Stimulated activated CD4-positive, alpha-beta T cell treated with anti-CD3 and anti-CD28 coated beads, Interleukin-2, amount 100 ng/mL, for 4 hours (primary cell): ENCODE data around the gene TMEM161B.
"Not testable (repeated sequence)": the region's sequence is repeated elsewhere in the genome, so short reads cannot be mapped to it uniquely, and the experiment has no call there.

Source experiments
- DNase-seq: peaks from one replicate; pipeline ENCODE4 v3.0.0-alpha.2; 2020; ENCODE audit warnings: low read depth

The TMEM161B gene

DNA sequence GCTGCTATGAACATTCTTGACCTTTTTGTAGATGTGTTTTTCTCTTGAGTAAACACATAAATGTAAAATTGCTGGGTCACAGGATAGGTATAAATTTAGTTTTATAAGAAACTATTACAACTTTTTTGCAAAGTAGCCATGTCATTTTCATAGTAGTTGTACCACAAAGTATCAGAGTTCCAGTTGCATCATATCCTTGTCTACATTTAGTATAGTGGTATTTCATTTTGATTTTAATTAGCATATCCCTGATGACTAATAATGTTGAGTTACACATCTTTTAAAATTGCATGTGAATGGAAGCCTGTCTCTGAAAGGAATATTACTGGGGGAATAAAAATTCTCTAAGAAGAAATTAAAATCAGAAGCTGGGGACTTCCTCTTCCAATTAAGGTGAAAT is 85.4 kb downstream of the TMEM161B start:
- DNase-seq: no peak

DNA sequence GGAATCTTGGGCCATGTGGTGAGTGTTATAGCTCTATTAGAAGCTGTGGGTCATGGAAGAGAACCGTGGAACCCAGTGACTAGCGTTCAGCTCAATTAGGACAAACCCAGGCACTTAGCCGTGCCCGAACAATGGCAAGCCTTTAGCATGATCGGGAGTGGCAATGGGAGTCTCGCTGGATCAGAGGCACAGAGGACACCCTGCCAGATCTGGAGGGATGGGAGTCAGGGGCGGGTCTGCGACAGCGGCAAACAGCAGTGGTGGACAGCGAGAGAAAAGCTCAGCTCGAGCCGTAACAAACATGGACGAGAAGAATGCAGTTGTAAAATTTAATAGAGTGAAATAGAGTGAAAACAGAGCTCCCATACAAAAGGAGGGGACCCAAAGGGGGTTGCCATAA is 91.2 kb downstream of the TMEM161B start:
- DNase-seq: not testable (repeated sequence)

DNA sequence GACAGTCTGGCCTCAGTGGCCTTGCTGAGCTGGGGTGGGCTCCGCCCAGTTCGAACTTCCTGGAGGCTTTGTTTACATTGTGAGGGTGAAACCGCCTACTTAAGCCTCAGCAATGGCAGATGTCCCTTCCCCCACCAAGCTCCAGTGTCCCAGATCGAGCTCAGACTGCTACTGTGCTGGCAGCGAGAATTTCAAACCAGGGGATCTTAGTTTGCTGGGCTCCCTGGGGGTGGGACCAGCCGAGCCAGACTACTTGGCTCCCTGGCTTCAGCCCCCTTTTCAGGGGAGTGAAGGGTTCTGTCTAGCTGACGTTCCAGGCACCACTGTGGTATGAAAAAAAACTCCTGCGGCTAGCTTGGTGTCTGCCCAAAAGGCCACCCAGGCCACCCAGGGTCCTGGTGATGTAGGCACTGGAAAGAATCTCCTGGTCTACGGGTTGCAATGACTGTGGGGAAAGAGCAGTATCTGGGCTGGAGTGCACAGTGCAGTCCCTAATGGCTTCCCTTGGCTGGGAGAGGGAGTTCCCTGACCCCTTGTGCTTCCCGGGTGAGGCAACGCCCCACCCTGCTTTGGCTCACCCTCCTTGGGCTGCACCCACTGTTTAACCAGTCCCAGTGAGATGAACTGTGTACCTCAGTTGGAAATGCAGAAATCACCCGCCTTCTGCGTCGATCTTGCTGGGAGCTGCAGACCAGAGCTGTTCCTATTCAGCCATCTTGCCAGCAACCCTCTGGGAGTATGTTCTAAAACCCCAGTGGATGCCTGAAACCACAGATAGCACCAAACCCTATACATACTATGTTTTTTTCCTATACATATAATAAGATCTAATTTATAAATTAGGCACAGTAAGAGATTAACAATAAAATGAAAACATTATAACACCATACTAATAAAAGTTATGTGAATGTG is 95.5 kb downstream of the TMEM161B start:
- DNase-seq: no peak

DNA sequence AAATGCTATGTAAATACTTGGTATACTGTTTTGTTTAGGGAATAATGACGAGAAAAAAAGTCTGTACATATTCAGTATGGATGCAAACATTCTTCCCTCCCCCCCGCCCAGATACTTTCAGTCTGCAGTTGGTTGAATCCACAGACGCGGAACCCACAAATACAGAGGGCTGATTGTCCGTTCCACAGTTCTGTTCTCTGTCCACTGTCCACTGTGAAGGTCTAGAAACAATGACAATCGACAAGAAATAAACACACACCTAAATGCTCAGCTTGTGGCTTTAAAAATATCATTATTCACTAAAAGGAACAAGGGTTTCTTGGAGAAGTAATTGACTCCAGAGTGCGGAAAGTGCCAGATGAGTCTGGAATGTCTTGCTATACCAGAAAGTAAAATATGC is 109.1 kb downstream of the TMEM161B start:
- no peak for DNase-seq

DNA sequence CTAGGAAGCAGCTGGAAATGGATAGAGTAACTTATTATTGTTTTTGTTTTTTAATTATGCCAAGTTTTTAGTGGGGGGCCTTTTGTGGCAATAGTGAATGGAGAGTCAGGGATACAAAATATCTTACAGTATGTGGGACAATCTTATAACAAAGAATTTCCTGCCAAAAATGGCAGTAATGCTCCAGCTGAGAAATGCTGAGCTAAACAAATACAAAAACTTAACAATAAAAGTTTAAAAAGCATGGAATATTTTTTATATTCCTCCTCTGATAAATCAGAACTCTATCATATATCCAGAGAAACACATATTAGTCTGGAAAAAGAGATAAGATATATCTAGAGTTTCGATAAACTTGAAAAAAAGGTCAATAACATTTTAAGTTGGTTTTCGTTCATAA is 110.6 kb downstream of the TMEM161B start:
- DNase-seq: no peak

DNA sequence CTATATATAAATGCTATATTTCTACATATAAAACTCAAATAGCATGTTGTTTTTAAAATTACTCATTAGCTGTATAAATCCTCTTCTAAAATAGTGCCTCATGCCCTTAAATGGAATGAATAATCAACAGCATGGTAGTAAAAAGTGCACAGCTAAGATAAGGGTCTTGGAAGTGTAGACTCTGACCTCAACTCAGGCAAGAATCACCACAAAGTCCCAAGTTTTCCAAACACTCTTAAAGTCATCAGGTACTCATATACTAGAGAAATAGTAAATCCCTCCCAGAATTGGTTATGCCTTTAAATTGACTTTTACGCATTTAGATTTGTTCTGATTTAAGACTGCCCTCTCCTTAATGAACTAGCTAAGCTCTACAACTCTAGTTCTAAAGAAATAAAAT is 113.8 kb downstream of the TMEM161B start:
- DNase-seq: no peak

DNA sequence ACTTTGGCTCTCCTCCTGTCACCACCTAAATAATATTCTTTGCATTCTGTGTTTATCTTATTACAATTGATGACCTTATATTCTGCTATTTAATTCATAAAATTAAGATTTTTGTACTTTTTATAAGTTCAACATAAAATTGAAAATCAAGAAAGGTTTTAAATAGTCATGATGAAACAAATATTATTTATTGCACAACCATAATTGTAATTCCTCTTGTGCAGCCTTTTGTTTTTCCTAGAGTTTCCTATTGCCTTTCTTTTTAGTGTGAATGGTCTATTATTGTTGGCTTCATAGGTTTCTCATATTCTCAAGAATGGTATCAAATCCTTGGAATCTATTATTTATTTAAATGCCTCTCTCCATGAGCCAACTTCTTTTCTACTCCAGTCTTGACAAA is 117.9 kb downstream of the TMEM161B start:
- no peak for DNase-seq

DNA sequence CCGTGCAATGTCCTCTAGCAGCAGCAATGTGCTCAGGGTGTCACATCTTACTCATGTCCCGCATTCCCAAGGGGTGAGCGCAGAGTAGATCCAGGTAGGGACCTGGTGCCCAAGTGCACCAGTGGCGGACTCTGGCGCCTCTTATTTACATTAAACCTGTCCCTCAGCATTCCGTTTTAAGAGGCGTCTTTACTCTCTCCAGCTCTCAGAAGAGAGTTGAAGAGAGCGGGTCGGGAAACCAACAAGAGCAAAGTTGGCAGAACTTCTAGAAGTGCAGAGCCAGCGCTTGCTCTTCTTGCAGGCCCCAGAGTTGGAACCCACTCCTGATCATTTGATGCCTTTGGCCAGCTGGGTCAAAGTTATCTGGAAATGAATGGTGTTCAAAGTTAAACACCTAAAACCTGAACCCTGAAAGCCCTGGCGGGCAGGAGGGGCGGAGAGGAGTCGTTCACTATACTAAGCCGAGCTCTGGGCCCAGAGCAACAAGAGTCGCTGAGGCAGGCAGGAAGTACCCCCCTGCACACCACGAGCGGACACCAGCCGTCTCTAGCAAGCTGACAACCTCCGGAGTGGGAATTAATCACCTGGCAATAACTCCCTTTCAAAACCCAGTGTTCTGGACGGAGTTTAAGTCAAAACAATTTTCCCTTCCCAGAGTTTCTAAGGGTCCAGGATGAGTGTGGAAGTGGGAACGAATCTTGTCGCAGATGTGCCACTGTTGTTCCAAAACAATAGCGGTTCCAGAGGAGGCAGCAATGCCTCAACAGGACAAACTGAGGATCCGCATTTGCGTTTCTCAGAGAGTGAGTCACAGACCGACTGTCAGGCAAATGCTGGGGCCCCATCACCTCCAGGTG is 122.8 kb downstream of the TMEM161B start:
- no peak for DNase-seq

DNA sequence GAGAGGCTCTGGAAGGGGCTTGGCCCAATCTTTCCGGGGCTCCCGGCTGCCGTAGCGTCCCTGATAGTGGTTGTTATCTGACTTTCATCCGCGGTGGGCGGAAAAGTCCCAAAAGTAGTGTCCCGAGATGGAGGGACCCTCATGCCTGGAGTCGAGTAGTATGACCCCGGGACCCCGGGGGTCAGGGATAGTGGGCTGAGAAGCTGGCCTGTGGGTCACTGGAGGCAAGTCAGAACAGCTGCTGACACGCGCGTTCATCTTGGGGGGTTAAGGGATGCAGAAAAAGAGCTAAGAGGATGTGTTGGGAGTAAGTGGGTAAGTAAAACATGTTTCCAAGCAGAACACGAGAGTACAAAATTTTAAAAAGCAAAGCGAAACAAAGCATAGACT is 123.4 kb downstream of the TMEM161B start:
- no peak for DNase-seq
